Neural progenitor cell (in vitro differentiated cells): ENCODE measurements around the gene VCAN. TPM values are rescaled to one million over a fixed set of nuclear protein-coding genes. Genes with fewer than 3 reads are reported as not detected.
A peak's percentile ranks its signal among the peaks of the same experiment; 100 is the strongest.

Experiments
- DNase-seq: peaks from one replicate; pipeline ENCODE4 v3.0.0-alpha.2; 2016; ENCODE audit warnings: low spot score
- H2AFZ ChIP-seq: fragments of 200-600 bp; sonication (generic); replicated peaks from 2 replicates; pipeline ENCODE4 v1.6.1; 2016; ENCODE audit warnings: antibody characterized with exemption
- H3F3A ChIP-seq: fragments of 200-600 bp; sonication (generic); 2 replicates; pipeline ENCODE4 v1.6.1; 2016; ENCODE audit warnings: antibody characterized with exemption, low read depth
- H3K27ac ChIP-seq: fragments of 200-600 bp; sonication (generic); 2 replicates; pipeline ENCODE4 v1.5.1; 2016; ENCODE audit warnings: mild to moderate bottlenecking
- H3K27me3 ChIP-seq: fragments of 200-600 bp; sonication (generic); 2 replicates; pipeline ENCODE4 v1.6.1; 2016; ENCODE audit warnings: mild to moderate bottlenecking, moderate library complexity
- H3K36me3 ChIP-seq: fragments of 200-600 bp; sonication (generic); 2 replicates; pipeline ENCODE4 v1.5.1; 2016
- H3K4me1 ChIP-seq: fragments of 200-600 bp; sonication (generic); 2 replicates; pipeline ENCODE4 v1.6.1; 2016; ENCODE audit warnings: mixed run types
- H3K4me2 ChIP-seq: fragments of 200-600 bp; sonication (generic); 2 replicates; pipeline ENCODE4 v1.6.1; 2016
- H3K4me3 ChIP-seq: fragments of 200-600 bp; sonication (generic); 2 replicates; pipeline ENCODE4 v1.5.1; 2016
- H3K79me2 ChIP-seq: fragments of 200-600 bp; sonication (generic); 2 replicates; pipeline ENCODE4 v1.6.1; 2016; ENCODE audit warnings: low read depth
- H3K9ac ChIP-seq: fragments of 200-600 bp; sonication (generic); 2 replicates; pipeline ENCODE4 v1.6.1; 2016
- H3K9me3 ChIP-seq: fragments of 200-600 bp; sonication (generic); 2 replicates; pipeline ENCODE4 v1.5.1; 2016; ENCODE audit warnings: low read depth
- H4K20me1 ChIP-seq: fragments of 200-600 bp; sonication (generic); 2 replicates; pipeline ENCODE4 v1.6.1; 2016; ENCODE audit warnings: low read depth
- H3K27ac Mint-ChIP-seq: 3 replicates; pipeline ENCODE4 v1.8.0; 2021; ENCODE audit warnings: mixed read lengths
- H3K27me3 Mint-ChIP-seq: 2 replicates; pipeline ENCODE4 v1.8.0; 2022; ENCODE audit warnings: low read depth, mild to moderate bottlenecking, inconsistent platforms, moderate library complexity, mixed read lengths; ENCODE audit not compliant: insufficient read depth
- H3K36me3 Mint-ChIP-seq: 3 replicates; pipeline ENCODE4 v1.8.0; 2021; ENCODE audit warnings: mixed read lengths
- H3K4me1 Mint-ChIP-seq: 3 replicates; pipeline ENCODE4 v1.8.0; 2021; ENCODE audit warnings: mixed read lengths
- H3K4me3 Mint-ChIP-seq: 3 replicates; pipeline ENCODE4 v1.8.0; 2021; ENCODE audit warnings: mild to moderate bottlenecking, moderate library complexity, mixed read lengths
- H3K9me3 Mint-ChIP-seq: 3 replicates; pipeline ENCODE4 v1.8.0; 2020; ENCODE audit warnings: mixed read lengths
- CTCF ChIP-seq: fragments of 200-600 bp; sonication (generic); IDR thresholded peaks from 2 replicates; pipeline ENCODE4 v1.5.1; 2017; ENCODE audit warnings: antibody characterized with exemption, mild to moderate bottlenecking
- EZH2 ChIP-seq: fragments of 200-600 bp; sonication (generic); IDR thresholded peaks from 2 replicates; pipeline ENCODE4 v1.6.1; 2017; ENCODE audit warnings: antibody characterized with exemption, mild to moderate bottlenecking, moderate library complexity
- EZH2phosphoT487 ChIP-seq: fragments of 200-600 bp; sonication (generic); IDR thresholded peaks from 2 replicates; pipeline ENCODE4 v1.6.1; 2017; ENCODE audit warnings: antibody characterized with exemption
- total RNA-seq: library from RNA; depleted of rRNA; stranded (reverse); fragments of >200 nt; gene quantifications from 2 replicates; pipeline ENCODE4 v1.2.3, GENCODE V29; 2015; ENCODE audit warnings: low replicate concordance

VCAN gene
- total RNA-seq = 71.6 and 101 TPM in 2 replicates

- Histone ChIP-seq H4K20me1 (peaks cover 6% of the 10 kb centered on the region), H3F3A (peaks cover 65% of the 10 kb centered on the region), H3K79me2 (peaks cover 33% of the 10 kb centered on the region), H3K9me3 (no peaks in the 10 kb centered on the region), H3K4me1 (peaks cover 45% of the 10 kb centered on the region), H3K27me3 (no peaks in the 10 kb centered on the region), H3K36me3 (no peaks in the 10 kb centered on the region), H3K4me2 (peak within 1 kb of the TSS; percentile 82), H3K9ac (no peak within 1 kb of the TSS), H3K27ac (peak within 1 kb of the TSS; percentile 78), H3K4me3 (peak within 1 kb of the TSS; percentile 83), H2AFZ (peak within 1 kb of the TSS; percentile 77)
- Mint-ChIP-seq H3K9me3 (no peaks in the 10 kb centered on the region), H3K4me1 (peaks cover 53% of the 10 kb centered on the region), H3K36me3 (peaks cover 15% of the 10 kb centered on the region), H3K4me3 (peak within 1 kb of the TSS; percentile 95), H3K27ac (peak within 1 kb of the TSS; percentile 98), H3K27me3 (peaks cover 2% of the 10 kb centered on the region)
- peak; percentile 84 for DNase-seq
- TF ChIP-seq CTCF (no peak), EZH2phosphoT487 (no peak), EZH2 (no peak)
These were observed at the start of gene VCAN for GRCh38 chr5:83471405-83472212. VCAN (plus strand) TSS chr5:83471744; CDS start chr5:83483519, 11,775 bp downstream.

- H3K4me1 ChIP-seq = no peaks in the 10 kb centered on the region
- no peak overlapping the region for H2AFZ ChIP-seq
- no peaks in the 10 kb centered on the region for H4K20me1 ChIP-seq
- TF ChIP-seq EZH2phosphoT487 (no peak), CTCF (no peak), EZH2 (no peak)
- Mint-ChIP-seq H3K27me3 (peaks cover 7% of the 10 kb centered on the region), H3K4me3 (no peak overlapping the region), H3K9me3 (peaks cover 13% of the 10 kb centered on the region), H3K27ac (no peak overlapping the region), H3K36me3 (peaks cover 2% of the 10 kb centered on the region), H3K4me1 (peaks cover 4% of the 10 kb centered on the region)
- no peaks in the 10 kb centered on the region for H3K36me3 ChIP-seq
- H3K27me3 ChIP-seq = no peaks in the 10 kb centered on the region
- DNase-seq = no peak
- no peaks in the 10 kb centered on the region for H3K79me2 ChIP-seq
- H3K9me3 ChIP-seq = no peaks in the 10 kb centered on the region
- H3K4me2 ChIP-seq = no peak overlapping the region
- H3K4me3 ChIP-seq = no peak overlapping the region
- no peak overlapping the region for H3K27ac ChIP-seq
- no peak overlapping the region for H3K9ac ChIP-seq
- H3F3A ChIP-seq = no peaks in the 10 kb centered on the region
These were observed 49.3 kb upstream of the VCAN start for GRCh38 chr5:83422284-83422683.

GRCh38 chr5:83426855-83427254 lies 44.7 kb upstream of the VCAN start:
- H2AFZ ChIP-seq = no peak overlapping the region
- Mint-ChIP-seq H3K4me1 (no peaks in the 10 kb centered on the region), H3K36me3 (peaks cover 2% of the 10 kb centered on the region), H3K4me3 (no peak overlapping the region), H3K27ac (no peak overlapping the region), H3K27me3 (peaks cover 2% of the 10 kb centered on the region), H3K9me3 (peaks cover 5% of the 10 kb centered on the region)
- no peaks in the 10 kb centered on the region for H3K27me3 ChIP-seq
- H3K27ac ChIP-seq = no peak overlapping the region
- H4K20me1 ChIP-seq = no peaks in the 10 kb centered on the region
- no peaks in the 10 kb centered on the region for H3K9me3 ChIP-seq
- no peak overlapping the region for H3K9ac ChIP-seq
- no peaks in the 10 kb centered on the region for H3K79me2 ChIP-seq
- no peak for DNase-seq
- no peak overlapping the region for H3K4me2 ChIP-seq
- H3K36me3 ChIP-seq = no peaks in the 10 kb centered on the region
- TF ChIP-seq EZH2phosphoT487 = no peak
- TF ChIP-seq CTCF = no peak
- TF ChIP-seq EZH2 = no peak
- no peak overlapping the region for H3K4me3 ChIP-seq
- H3K4me1 ChIP-seq = peaks cover 5% of the 10 kb centered on the region
- no peaks in the 10 kb centered on the region for H3F3A ChIP-seq
